DND-41 (cell line): Measurements from ENCODE around the gene ANK3.
"Not testable (repeated sequence)": the region's sequence is repeated elsewhere in the genome, so short reads cannot be mapped to it uniquely, and the experiment has no call there.

Experiments used
- ATAC-seq: fragments of 200-7000 bp; cut with Tn5 transposase; 3 replicates; pipeline ENCODE4 v1.9.1; 2021; ENCODE audit warnings: low read depth; ENCODE audit not compliant: insufficient read depth
- DNase-seq: peaks from one replicate; pipeline ENCODE4 v3.0.0-alpha.2; 2020
- H2AFZ ChIP-seq: 2 replicates; pipeline ENCODE4 v1.6.0; 2012; ENCODE audit warnings: low read depth, low read length
- H3K27ac ChIP-seq: 2 replicates; pipeline ENCODE4 v1.5.1; 2012; ENCODE audit warnings: low read length, inconsistent platforms
- H3K27me3 ChIP-seq: fragments of 200-600 bp; sonication (generic); 2 replicates; pipeline ENCODE4 v1.6.0; 2012; ENCODE audit warnings: low read length, mild to moderate bottlenecking, inconsistent platforms; ENCODE audit not compliant: insufficient read depth, poor library complexity
- H3K36me3 ChIP-seq: 2 replicates; pipeline ENCODE4 v1.5.1; 2012; ENCODE audit warnings: low read length, inconsistent platforms; ENCODE audit not compliant: insufficient read depth
- H3K4me1 ChIP-seq: 2 replicates; pipeline ENCODE4 v1.5.1; 2012; ENCODE audit warnings: mild to moderate bottlenecking, low read length; ENCODE audit not compliant: insufficient read depth
- H3K4me2 ChIP-seq: 2 replicates; pipeline ENCODE4 v1.6.0; 2012; ENCODE audit warnings: mild to moderate bottlenecking, moderate library complexity, low read length, inconsistent platforms; ENCODE audit not compliant: insufficient read depth
- H3K4me3 ChIP-seq, 2 experiments: fragments of 200-600 bp in 1 of 2; shearing (Covaris generic) in 1 of 2; 2 replicates each; pipeline ENCODE4 v1.5.1; 2012 to 2016; ENCODE audit warnings: inconsistent platforms in 2 of 2, low read length in 2 of 2, mild to moderate bottlenecking in 2 of 2, low read depth in 1 of 2, moderate library complexity in 1 of 2
- H3K79me2 ChIP-seq: 2 replicates; pipeline ENCODE4 v1.6.0; 2012; ENCODE audit warnings: low read length, inconsistent platforms; ENCODE audit not compliant: insufficient read depth
- H3K9ac ChIP-seq: 2 replicates; pipeline ENCODE4 v1.6.0; 2012; ENCODE audit warnings: low read depth, mild to moderate bottlenecking, inconsistent platforms, low read length, moderate library complexity
- H3K9me3 ChIP-seq: 2 replicates; pipeline ENCODE4 v1.5.1; 2012; ENCODE audit warnings: low read length, moderate library complexity, mild to moderate bottlenecking, inconsistent platforms; ENCODE audit not compliant: insufficient read depth, severe bottlenecking
- H4K20me1 ChIP-seq: 2 replicates; pipeline ENCODE4 v1.6.0; 2012; ENCODE audit warnings: low read length; ENCODE audit not compliant: insufficient read depth
- EZH2 ChIP-seq: IDR thresholded peaks from 3 replicates; pipeline ENCODE4 v1.6.1; 2012; ENCODE audit warnings: borderline replicate concordance, low read depth, mild to moderate bottlenecking, moderate library complexity, low read length, inconsistent platforms; ENCODE audit not compliant: severe bottlenecking
- TF ChIP-seq, protein P1 (sequence below): IDR thresholded peaks from 2 replicates; pipeline ENCODE4 v1.5.1; 2012; ENCODE audit warnings: borderline replicate concordance, low read length, moderate library complexity, mild to moderate bottlenecking; ENCODE audit not compliant: poor library complexity, severe bottlenecking; ENCODE audit errors: extremely low read depth

ANK3 gene

GRCh38 chr10:60292998-60293397 lies 96.7 kb downstream of the ANK3 start:
- Histone ChIP-seq H3K4me1 (no peaks in the 10 kb centered on the region), H3K9ac (no peak overlapping the region), H3K4me3 (no peak overlapping the region), H3K9me3 (no peaks in the 10 kb centered on the region), H3K79me2 (no peaks in the 10 kb centered on the region), H3K4me2 (no peak overlapping the region), H2AFZ (no peak overlapping the region), H3K27ac (no peak overlapping the region), H3K36me3 (no peaks in the 10 kb centered on the region), H3K27me3 (no peaks in the 10 kb centered on the region), H4K20me1 (no peaks in the 10 kb centered on the region)
- ATAC-seq: no peak
- TF ChIP-seq, protein P1, sequence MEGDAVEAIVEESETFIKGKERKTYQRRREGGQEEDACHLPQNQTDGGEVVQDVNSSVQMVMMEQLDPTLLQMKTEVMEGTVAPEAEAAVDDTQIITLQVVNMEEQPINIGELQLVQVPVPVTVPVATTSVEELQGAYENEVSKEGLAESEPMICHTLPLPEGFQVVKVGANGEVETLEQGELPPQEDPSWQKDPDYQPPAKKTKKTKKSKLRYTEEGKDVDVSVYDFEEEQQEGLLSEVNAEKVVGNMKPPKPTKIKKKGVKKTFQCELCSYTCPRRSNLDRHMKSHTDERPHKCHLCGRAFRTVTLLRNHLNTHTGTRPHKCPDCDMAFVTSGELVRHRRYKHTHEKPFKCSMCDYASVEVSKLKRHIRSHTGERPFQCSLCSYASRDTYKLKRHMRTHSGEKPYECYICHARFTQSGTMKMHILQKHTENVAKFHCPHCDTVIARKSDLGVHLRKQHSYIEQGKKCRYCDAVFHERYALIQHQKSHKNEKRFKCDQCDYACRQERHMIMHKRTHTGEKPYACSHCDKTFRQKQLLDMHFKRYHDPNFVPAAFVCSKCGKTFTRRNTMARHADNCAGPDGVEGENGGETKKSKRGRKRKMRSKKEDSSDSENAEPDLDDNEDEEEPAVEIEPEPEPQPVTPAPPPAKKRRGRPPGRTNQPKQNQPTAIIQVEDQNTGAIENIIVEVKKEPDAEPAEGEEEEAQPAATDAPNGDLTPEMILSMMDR: no peak
- no peak for TF ChIP-seq EZH2
- DNase-seq: no peak

DNA sequence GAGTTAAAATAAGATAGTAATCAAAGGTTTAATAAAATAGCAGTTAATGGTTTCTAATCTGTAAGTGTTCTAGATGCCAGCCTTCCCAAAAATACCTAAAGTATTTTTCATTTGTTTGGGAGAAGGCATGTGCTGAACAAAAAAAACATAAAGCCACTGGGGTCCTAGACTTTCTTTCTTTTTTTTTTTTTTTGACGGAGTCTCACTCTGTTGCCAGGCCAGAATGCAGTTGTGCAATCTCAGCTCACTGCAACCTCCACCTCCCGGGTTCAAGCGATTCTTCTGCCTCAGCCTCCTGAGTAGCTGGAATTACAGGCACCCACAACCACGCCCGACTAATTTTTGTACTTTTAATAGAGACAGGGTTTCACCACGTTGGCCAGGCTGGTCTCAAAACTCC lies 97.1 kb downstream of the ANK3 start:
- not testable (repeated sequence) for H3K27me3 ChIP-seq, H2AFZ ChIP-seq, H4K20me1 ChIP-seq, DNase-seq, H3K4me1 ChIP-seq, H3K27ac ChIP-seq, ATAC-seq, H3K9me3 ChIP-seq, H3K9ac ChIP-seq, H3K79me2 ChIP-seq, H3K4me2 ChIP-seq, H3K36me3 ChIP-seq, H3K4me3 ChIP-seq

DNA sequence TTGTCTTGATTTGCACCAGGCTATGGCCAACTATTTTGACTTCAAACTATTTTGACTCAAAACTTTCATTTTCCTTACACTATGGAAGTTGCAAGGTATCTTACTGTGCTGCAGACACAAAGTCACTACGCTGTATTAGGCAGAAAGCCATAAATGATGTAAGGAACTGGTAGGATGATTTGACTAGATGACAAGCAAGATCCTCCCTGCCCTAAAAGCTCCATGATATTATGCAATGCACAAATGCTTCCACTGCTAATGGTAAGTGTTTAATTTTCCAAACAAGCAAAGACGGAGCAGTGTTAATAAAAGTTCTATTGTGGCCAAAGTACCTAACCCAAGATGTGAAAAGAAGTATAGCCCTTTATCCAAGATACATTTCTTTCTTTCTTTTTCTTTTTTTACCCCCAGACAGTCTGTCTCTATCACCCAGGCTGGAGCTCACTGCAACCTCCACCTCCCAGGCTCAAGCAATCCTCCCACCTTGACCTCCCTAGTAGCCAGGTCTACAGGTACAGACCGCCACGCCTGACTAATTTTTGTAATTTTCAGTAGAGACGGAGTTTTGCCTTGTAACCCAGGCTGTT lies 98.2 kb downstream of the ANK3 start:
- Histone ChIP-seq H3K9me3 (no peaks in the 10 kb centered on the region), H3K79me2 (no peaks in the 10 kb centered on the region), H3K4me1 (no peaks in the 10 kb centered on the region), H3K27me3 (no peaks in the 10 kb centered on the region), H3K4me3 (no peak overlapping the region), H3K9ac (no peak overlapping the region), H3K4me2 (no peak overlapping the region), H3K36me3 (no peaks in the 10 kb centered on the region), H4K20me1 (no peaks in the 10 kb centered on the region), H2AFZ (no peak overlapping the region), H3K27ac (no peak overlapping the region)
- no peak for TF ChIP-seq EZH2
- TF ChIP-seq, protein P1: no peak
- DNase-seq: no peak
- no peak for ATAC-seq

DNA sequence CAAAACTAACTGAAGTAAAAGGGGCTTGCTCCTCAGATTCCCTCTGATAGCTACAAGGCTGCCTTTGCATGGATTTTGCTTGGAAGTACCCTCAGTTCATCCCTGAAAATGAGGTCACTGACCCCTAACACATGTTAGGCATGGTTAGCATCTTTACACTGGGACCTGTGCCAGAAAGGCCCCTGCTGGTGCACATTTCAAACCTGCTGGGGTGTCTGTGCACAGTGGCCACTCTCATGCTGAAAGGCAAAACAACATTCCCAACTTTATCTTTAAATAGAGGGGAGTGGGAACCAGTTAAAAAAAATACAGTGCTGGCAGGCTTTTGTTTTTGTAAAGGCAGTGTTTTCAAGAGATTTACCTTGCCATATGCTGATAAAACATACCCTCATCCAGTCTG lies 99.1 kb downstream of the ANK3 start:
- no peak for TF ChIP-seq EZH2
- TF ChIP-seq, protein P1: no peak
- no peak overlapping the region for H3K4me2 ChIP-seq
- no peak overlapping the region for H3K9ac ChIP-seq
- H3K27me3 ChIP-seq: no peaks in the 10 kb centered on the region
- H3K4me3 ChIP-seq: no peak overlapping the region
- DNase-seq (no peak), ATAC-seq (no peak)
- H3K27ac ChIP-seq: no peak overlapping the region
- no peak overlapping the region for H2AFZ ChIP-seq
- H3K79me2 ChIP-seq: no peaks in the 10 kb centered on the region
- H3K4me1 ChIP-seq: no peaks in the 10 kb centered on the region
- H3K36me3 ChIP-seq: no peaks in the 10 kb centered on the region
- H3K9me3 ChIP-seq: no peaks in the 10 kb centered on the region
- H4K20me1 ChIP-seq: no peaks in the 10 kb centered on the region
